ENCODE results near the gene NFATC4.

The NFATC4 gene

GRCh38 chr14:24417832-24418491 is 50.0 kb downstream of the NFATC4 start:
- H3K4me3 ChIP-seq: no peak overlapping the region
- H3K27ac ChIP-seq: peak overlapping the region in 1 of 21 experiments; percentile 20

- no peak overlapping the region for H3K27ac ChIP-seq
- no peak overlapping the region for H3K4me3 ChIP-seq
Measured at GRCh38 chr14:24418492-24418873, 50.5 kb downstream of the NFATC4 start.

GRCh38 chr14:24422261-24422660 is 54.3 kb downstream of the NFATC4 start:
- no peak overlapping the region for H3K27ac ChIP-seq
- H3K4me3 ChIP-seq: no peak overlapping the region

- Histone ChIP-seq H3K4me3 (no peak overlapping the region), H3K27ac (no peak overlapping the region)
Measured at GRCh38 chr14:24422694-24423601, 55.0 kb downstream of the NFATC4 start.

- H3K27ac ChIP-seq: peak overlapping the region in 5 of 21 experiments; percentile 8 to 59 (median 28)
Measured at GRCh38 chr14:24425704-24426103, 57.7 kb downstream of the NFATC4 start.

GRCh38 chr14:24426150-24426911 is 58.3 kb downstream of the NFATC4 start:
- H3K27ac ChIP-seq: peak overlapping the region in 3 of 21 experiments; percentile 5 to 27 (median 22)

More at GRCh38 chr14:24425704-24426103, 57.7 kb downstream of the NFATC4 start:
- H3K4me3 ChIP-seq: no peak overlapping the region

DNA sequence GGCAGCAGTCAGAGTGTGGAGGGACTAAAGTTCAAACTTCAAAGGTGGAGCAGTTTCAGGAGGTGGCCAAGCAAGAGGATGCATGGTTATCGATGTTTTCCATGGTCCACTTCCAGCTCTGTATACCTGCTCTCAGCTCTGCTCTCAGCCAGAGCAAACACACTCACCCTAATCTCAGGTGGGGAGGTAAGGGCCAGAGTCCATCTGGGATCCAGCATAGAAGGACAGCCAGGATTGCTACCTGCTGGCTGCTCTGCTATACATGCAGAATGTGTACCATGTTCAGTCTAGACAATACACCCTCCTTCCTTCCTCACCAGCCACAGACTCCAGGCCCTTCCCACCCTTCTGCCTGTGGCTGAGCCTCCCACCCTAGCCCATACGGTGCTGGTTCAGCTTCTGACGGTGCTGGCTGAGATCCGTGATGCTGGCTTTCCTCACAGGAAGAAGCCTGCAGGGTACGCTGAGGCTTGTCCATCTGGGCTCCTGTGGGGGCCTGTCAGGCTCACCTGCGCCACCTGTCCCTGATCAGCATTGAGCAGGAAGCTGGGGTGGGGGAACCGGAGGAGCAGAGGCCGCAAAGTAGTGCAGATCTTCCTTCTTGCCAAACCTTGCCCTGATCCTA is 59.0 kb downstream of the NFATC4 start:
- Histone ChIP-seq H3K27ac (peak overlapping the region in 6 of 21 experiments; percentile 5 to 99 (median 23)), H3K4me3 (no peak overlapping the region)

More at GRCh38 chr14:24426150-24426911, 58.3 kb downstream of the NFATC4 start:
- H3K4me3 ChIP-seq: no peak overlapping the region

GRCh38 chr14:24427537-24428508 is 59.8 kb downstream of the NFATC4 start:
- peak overlapping the region in 9 of 21 experiments; percentile 24 to 99 (median 98) for H3K27ac ChIP-seq
- H3K4me3 ChIP-seq: no peak overlapping the region

DNA sequence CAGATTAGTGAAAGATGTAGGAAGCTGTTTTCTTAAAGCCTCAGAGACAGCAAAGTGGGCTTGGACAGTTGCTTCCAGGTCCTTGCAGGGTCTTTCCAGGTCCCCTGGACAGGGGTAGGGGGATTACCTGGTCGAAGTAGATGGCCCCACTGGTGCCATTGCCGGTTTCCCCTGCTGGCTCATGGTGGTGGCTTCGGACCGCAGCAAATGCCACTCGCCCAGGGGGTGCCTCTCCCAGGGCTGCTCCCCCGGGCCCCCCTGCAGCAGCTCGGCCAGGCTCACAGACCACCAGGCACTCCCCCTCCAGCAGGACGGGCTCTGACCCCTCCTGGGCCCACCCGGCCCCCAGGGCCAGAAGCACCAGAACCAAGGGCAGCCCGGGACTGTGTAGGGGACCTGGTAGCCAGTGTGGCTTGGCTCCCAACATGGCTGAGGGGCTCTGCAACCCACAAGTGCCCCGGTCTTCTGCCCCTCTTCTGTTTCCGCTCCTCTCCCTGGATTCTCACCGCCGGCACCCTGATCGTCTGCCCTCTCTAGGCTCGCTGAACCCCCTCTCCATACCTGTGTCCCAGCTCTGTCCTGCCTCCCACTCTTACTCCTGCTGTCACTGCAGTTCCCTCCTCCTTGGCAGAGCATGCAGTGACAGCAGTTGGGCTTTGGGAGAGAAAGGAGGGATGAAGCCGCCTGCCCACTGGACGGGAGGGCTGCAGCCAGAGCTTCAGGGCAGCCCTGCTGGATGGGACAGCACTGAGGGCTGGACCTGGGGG is 60.8 kb downstream of the NFATC4 start:
- Histone ChIP-seq H3K4me3 (peak overlapping the region in 2 of 7 experiments; percentile 59 to 73), H3K27ac (peak overlapping the region; percentile 86 to 99 (median 97))
